ENCODE data around the gene LRRC49.
"Not testable (repeated sequence)": the region's sequence is repeated elsewhere in the genome, so short reads cannot be mapped to it uniquely, and the experiment has no call there.

The LRRC49 gene

DNA sequence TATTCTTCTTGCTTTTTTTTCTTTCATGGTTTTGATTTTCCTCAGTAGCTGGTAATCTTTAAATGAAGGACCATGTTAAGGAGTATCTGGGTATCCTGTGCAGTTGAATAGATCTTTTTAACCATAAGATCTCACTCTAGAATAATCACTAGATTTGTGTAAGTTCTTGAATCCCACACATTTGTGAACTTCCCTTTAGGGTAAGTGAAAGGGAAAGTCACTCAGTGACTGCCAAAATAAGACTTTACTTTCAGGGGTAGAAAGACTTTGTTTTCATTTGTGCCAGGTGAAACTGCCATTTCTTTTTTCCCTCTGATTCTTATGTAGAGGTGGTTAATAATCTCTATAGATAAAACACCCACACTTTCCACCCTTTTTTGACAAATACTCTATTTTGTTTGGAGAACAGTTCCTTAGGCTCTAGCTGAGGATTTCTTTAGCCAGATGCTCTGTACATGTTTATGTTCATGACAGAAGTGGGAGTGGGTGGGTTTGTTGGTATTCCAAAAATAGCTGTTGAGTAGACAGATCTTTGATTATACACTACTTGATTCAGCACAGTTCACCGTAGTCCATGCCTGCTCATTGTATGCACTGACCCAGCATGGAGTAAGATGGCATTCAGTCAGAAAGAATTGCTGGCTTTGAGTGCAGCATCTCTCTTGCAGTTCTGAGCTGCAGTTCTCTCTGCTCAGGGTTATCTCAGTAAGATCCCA is 28.5 kb downstream of the LRRC49 start:
- no peaks in the 10 kb centered on the region for H3K4me1 Mint-ChIP-seq
- H3K9me3 Mint-ChIP-seq = no peaks in the 10 kb centered on the region
- H3K4me3 Mint-ChIP-seq = no peak overlapping the region
- H3K27ac Mint-ChIP-seq = no peak overlapping the region
- no peaks in the 10 kb centered on the region for H3K27me3 Mint-ChIP-seq (ENCODE audit: low read depth, poor library complexity)
- peaks cover 7% of the 10 kb centered on the region for H3K36me3 Mint-ChIP-seq (ENCODE audit: low read depth)
- no peak for DNase-seq
- TF ChIP-seq, protein P1, sequence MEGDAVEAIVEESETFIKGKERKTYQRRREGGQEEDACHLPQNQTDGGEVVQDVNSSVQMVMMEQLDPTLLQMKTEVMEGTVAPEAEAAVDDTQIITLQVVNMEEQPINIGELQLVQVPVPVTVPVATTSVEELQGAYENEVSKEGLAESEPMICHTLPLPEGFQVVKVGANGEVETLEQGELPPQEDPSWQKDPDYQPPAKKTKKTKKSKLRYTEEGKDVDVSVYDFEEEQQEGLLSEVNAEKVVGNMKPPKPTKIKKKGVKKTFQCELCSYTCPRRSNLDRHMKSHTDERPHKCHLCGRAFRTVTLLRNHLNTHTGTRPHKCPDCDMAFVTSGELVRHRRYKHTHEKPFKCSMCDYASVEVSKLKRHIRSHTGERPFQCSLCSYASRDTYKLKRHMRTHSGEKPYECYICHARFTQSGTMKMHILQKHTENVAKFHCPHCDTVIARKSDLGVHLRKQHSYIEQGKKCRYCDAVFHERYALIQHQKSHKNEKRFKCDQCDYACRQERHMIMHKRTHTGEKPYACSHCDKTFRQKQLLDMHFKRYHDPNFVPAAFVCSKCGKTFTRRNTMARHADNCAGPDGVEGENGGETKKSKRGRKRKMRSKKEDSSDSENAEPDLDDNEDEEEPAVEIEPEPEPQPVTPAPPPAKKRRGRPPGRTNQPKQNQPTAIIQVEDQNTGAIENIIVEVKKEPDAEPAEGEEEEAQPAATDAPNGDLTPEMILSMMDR (IDR thresholded peaks at IDR 0.05) = no peak

DNA sequence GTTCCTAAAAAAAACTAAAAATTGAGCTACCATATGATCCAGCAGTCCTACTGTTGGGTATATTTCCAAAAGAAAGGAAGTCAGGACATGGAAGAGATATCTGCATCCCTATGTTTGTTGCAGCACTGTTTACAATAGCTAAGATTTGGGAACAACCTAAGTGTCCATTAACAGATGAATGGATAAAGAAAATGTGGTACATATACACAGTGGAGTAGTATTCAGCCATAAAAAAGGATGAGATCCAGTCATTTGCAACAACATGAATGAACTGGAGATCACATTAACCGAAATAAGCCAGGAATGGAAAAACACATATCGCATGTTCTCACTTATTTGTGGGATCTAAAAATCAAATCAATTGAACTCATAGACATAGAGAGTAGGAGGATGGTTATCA is 29.5 kb downstream of the LRRC49 start:
- Mint-ChIP-seq H3K36me3 (ENCODE audit: low read depth) (peaks cover 11% of the 10 kb centered on the region), H3K9me3 (no peaks in the 10 kb centered on the region), H3K27ac (no peak overlapping the region), H3K4me1 (no peaks in the 10 kb centered on the region), H3K4me3 (no peak overlapping the region), H3K27me3 (ENCODE audit: low read depth, poor library complexity) (no peaks in the 10 kb centered on the region)
- TF ChIP-seq, protein P1 (IDR thresholded peaks at IDR 0.05) = no peak
- DNase-seq = no peak

DNA sequence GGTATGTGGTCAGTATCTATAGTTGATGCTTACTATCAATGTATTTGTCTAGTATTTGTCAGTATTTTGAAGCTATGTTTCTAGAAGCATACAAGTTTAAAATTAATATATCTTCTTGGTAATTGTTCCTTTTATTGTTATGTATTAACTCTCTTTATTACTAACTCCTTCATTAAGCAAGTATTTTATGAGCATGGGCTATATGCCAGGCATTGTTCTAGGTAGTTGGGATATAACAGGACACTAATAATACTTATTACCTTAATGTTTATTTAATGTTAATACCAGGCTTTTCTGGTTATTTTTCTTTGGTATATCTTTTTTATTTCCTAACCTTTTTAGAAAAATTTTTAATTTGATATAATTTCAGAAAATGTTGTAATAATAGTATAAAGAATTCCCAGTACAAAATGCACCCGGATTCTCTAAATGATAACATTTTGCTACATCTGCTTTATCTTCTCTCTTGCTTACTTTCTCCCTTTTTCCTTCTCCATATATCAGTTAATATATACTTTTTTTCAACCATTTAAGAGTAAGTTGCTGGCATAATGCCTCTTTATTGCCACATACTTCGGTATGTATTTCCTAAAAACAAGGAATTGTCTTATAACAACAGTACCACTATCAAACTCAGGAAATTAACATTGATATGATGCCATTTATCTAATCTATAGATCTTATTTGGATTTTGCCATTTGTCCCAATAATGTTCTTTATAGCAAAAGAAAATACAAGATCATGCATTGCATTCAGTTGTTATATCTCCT is 30.9 kb downstream of the LRRC49 start:
- TF ChIP-seq, protein P1 (IDR thresholded peaks at IDR 0.05) = no peak
- no peaks in the 10 kb centered on the region for H3K4me1 Mint-ChIP-seq
- no peak for DNase-seq
- H3K27me3 Mint-ChIP-seq (ENCODE audit: low read depth, poor library complexity) = no peaks in the 10 kb centered on the region
- no peak overlapping the region for H3K4me3 Mint-ChIP-seq
- H3K27ac Mint-ChIP-seq = no peak overlapping the region
- peaks cover 4% of the 10 kb centered on the region for H3K9me3 Mint-ChIP-seq
- peaks cover 17% of the 10 kb centered on the region for H3K36me3 Mint-ChIP-seq (ENCODE audit: low read depth)

DNA sequence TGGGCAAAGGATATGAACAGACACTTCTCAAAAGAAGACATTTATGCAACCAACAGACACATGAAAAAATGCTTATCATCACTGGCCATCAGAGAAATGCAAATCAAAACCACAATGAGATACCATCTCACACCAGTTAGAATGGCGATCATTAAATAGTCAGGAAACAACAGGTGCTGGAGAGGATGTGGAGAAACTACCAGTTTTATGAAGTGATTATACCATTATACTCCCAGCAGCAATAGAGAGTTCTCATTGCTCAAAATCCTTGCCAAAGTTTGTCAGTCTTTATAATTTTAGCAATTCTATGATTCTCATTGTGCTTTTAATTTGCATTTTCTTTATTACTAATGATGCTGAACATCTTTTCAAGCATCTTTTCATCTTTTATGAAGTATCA is 34.3 kb downstream of the LRRC49 start:
- DNase-seq; H3K4me1 Mint-ChIP-seq; H3K27ac Mint-ChIP-seq; H3K27me3 Mint-ChIP-seq (ENCODE audit: low read depth, poor library complexity); H3K4me3 Mint-ChIP-seq; H3K9me3 Mint-ChIP-seq: not testable (repeated sequence)
- H3K36me3 Mint-ChIP-seq (ENCODE audit: low read depth) = peaks cover 36% of the 10 kb centered on the region

DNA sequence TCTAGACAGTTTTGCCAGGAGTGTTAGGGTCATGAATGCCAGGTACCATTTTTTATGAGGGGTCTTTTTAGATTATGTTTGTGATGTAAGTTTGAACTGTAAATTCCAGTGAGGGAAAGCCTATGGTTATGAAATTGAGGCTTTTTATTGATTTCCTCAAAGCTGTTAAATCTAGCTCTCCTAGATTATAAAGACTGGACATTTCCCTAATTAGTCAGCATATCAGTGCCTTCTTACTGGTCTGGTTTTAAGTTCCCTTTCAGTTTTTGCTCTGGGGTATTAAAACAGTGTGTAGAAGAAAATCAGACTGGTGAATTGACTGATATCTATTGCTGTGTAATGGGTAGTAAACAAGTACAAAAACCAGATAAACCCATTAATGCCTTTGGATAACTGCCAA is 39.2 kb downstream of the LRRC49 start:
- Mint-ChIP-seq H3K4me1 (no peaks in the 10 kb centered on the region), H3K9me3 (peaks cover 9% of the 10 kb centered on the region), H3K36me3 (ENCODE audit: low read depth) (peaks cover 27% of the 10 kb centered on the region), H3K27me3 (ENCODE audit: low read depth, poor library complexity) (no peaks in the 10 kb centered on the region), H3K27ac (no peak overlapping the region), H3K4me3 (no peak overlapping the region)
- TF ChIP-seq, protein P1 (IDR thresholded peaks at IDR 0.05) = no peak
- no peak for DNase-seq

DNA sequence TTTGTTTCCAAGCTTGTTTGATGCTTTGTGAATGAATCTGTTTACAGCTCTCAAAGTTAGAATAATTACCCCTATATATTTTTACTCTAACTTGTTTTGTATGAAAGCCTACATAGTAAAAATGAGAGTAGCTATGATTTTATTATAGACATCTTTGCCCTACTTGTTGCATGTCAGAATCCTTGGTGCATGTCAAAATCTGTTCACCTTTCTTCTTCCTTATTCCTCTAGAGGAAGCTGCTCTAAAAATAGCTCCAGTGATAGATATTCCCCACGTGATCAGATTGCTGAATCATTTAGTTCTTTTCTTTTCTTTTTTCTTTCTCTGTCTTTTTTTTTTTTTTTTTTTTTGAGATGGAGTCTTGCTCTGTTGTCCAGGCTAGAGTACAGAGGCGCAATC is 39.8 kb downstream of the LRRC49 start:
- TF ChIP-seq, protein P1 (IDR thresholded peaks at IDR 0.05) = no peak
- no peaks in the 10 kb centered on the region for H3K4me1 Mint-ChIP-seq
- H3K27ac Mint-ChIP-seq = no peak overlapping the region
- no peak overlapping the region for H3K4me3 Mint-ChIP-seq
- H3K27me3 Mint-ChIP-seq (ENCODE audit: low read depth, poor library complexity) = no peaks in the 10 kb centered on the region
- DNase-seq = no peak
- H3K9me3 Mint-ChIP-seq = peaks cover 9% of the 10 kb centered on the region
- peaks cover 26% of the 10 kb centered on the region for H3K36me3 Mint-ChIP-seq (ENCODE audit: low read depth)
